SK-N-SH (cell line): ENCODE data around the gene CYP2R1. TPM values are rescaled to one million over a fixed set of nuclear protein-coding genes. Genes with fewer than 3 reads are reported as not detected.

Source experiments
- CTCF ChIA-PET: fragments of 300-600, 350-600 bp; formaldehyde crosslinking; extraction: SDS; loops from one replicate; lab custom pipeline; 2021; lab: Yijun Ruan, JAX
- POLR2A ChIA-PET: fragments of 350-600 bp; sonication (Branson Sonifier 250); formaldehyde crosslinking; extraction: SDS; loops from one replicate; lab custom pipeline; 2020; ENCODE audit warnings: antibody characterized with exemption, inconsistent platforms; lab: Yijun Ruan, JAX
- DNase-seq: peaks from one replicate; pipeline ENCODE4 v3.0.0; 2012
- H2AFZ ChIP-seq: fragments of 200-600 bp; sonication (generic); 2 replicates; pipeline ENCODE4 v1.8.1; 2016; ENCODE audit warnings: antibody characterized with exemption, mild to moderate bottlenecking, low read depth
- H3F3A ChIP-seq: fragments of 200-600 bp; sonication (generic); replicated peaks from 2 replicates; pipeline ENCODE3; 2016; ENCODE audit warnings: antibody characterized with exemption, mild to moderate bottlenecking; ENCODE audit not compliant: insufficient read depth
- H3K27ac ChIP-seq, 2 experiments: fragments of 200-500 bp in 1 of 2; fragments of 200-600 bp in 1 of 2; sonication (Bioruptor generic) in 1 of 2; sonication (generic), shearing (Covaris generic) in 1 of 2; 2 replicates each; pipeline versions ENCODE4 v1.5.1 to v1.6.1; 2014 to 2016; ENCODE audit warnings: low read depth in 2 of 2, inconsistent platforms in 1 of 2, low read length in 1 of 2, mild to moderate bottlenecking in 1 of 2, mixed read lengths in 1 of 2
- H3K27me3 ChIP-seq: fragments of 200-600 bp; sonication (generic), shearing (Covaris generic); 2 replicates; pipeline ENCODE4 v1.6.1; 2016; ENCODE audit warnings: mixed run types; ENCODE audit not compliant: insufficient read depth
- H3K36me3 ChIP-seq, 2 experiments: fragments of 200-500 bp in 1 of 2; fragments of 200-600 bp in 1 of 2; sonication (Bioruptor generic) in 1 of 2; sonication (generic) in 1 of 2; replicated peaks in 1 of 2; 2 replicates each; pipeline versions ENCODE3 to v1.5.1; 2014 to 2016; ENCODE audit warnings: low read length in 1 of 2, mild to moderate bottlenecking in 1 of 2; ENCODE audit not compliant: insufficient read depth in 2 of 2, control insufficient read depth in 1 of 2
- H3K4me1 ChIP-seq, 2 experiments: fragments of 200-500 bp in 1 of 2; fragments of 200-600 bp in 1 of 2; sonication (Bioruptor generic) in 1 of 2; sonication (generic), shearing (Covaris generic) in 1 of 2; 2 replicates each; pipeline versions ENCODE4 v1.5.1 to v1.6.1; 2014 to 2016; ENCODE audit warnings: low read depth in 1 of 2, low read length in 1 of 2, mixed run types in 1 of 2; ENCODE audit not compliant: insufficient read depth in 2 of 2, control insufficient read depth in 1 of 2
- H3K4me2 ChIP-seq: fragments of 200-600 bp; sonication (generic), shearing (Covaris generic); 2 replicates; pipeline ENCODE4 v1.6.1; 2017; ENCODE audit warnings: mixed run types
- H3K4me3 ChIP-seq, 2 experiments: fragments of 200-500 bp in 1 of 2; fragments of 200-600 bp in 1 of 2; sonication (Bioruptor generic) in 1 of 2; sonication (generic), shearing (Covaris generic) in 1 of 2; 2 replicates each; pipeline versions ENCODE4 v1.5.1 to v1.8.1; 2014 to 2016; ENCODE audit warnings: low read depth in 2 of 2, inconsistent platforms in 1 of 2, low read length in 1 of 2, mild to moderate bottlenecking in 1 of 2, mixed read lengths in 1 of 2, moderate library complexity in 1 of 2
- H3K79me2 ChIP-seq: fragments of 200-600 bp; sonication (generic); 2 replicates; pipeline ENCODE4 v1.8.1; 2017; ENCODE audit warnings: mild to moderate bottlenecking; ENCODE audit not compliant: insufficient read depth
- H3K9ac ChIP-seq: fragments of 200-600 bp; sonication (generic); 2 replicates; pipeline ENCODE4 v1.6.1; 2017; ENCODE audit warnings: mixed run types
- H3K9me2 ChIP-seq: fragments of 200-600 bp; sonication (generic); 2 replicates; pipeline ENCODE4 v1.6.1; 2017; ENCODE audit warnings: mixed run types
- H3K9me3 ChIP-seq: fragments of 200-600 bp; sonication (generic); 2 replicates; pipeline ENCODE4 v1.6.1; 2017; ENCODE audit warnings: mixed run types, mild to moderate bottlenecking, moderate library complexity
- H4K20me1 ChIP-seq: fragments of 200-600 bp; sonication (generic); 2 replicates; pipeline ENCODE4 v1.6.1; 2017; ENCODE audit warnings: mild to moderate bottlenecking, mixed run types; ENCODE audit not compliant: insufficient read depth
- CTCF ChIP-seq: fragments of 200-600 bp; sonication (generic); IDR thresholded peaks from 2 replicates; pipeline ENCODE4 v1.6.1; 2017; ENCODE audit warnings: antibody characterized with exemption, mild to moderate bottlenecking, moderate library complexity
- JUND ChIP-seq: IDR thresholded peaks from 2 replicates; pipeline ENCODE4 v1.4.0; 2012
- NFIC ChIP-seq: IDR thresholded peaks from 2 replicates; pipeline ENCODE4 v1.4.0; 2012; ENCODE audit warnings: borderline replicate concordance
- PBX3 ChIP-seq: IDR thresholded peaks from 2 replicates; pipeline ENCODE4; 2012
- POLR2AphosphoS5 ChIP-seq: IDR thresholded peaks from 2 replicates; pipeline ENCODE4 v1.6.1; 2012; ENCODE audit warnings: low read depth, low read length
- TCF12 ChIP-seq: IDR thresholded peaks from 2 replicates; pipeline ENCODE4 v1.4.0; 2012
- USF1 ChIP-seq: IDR thresholded peaks from 2 replicates; pipeline ENCODE4 v1.4.0; 2012; ENCODE audit warnings: low read depth, borderline replicate concordance
- USF2 ChIP-seq: fragments of 150-350 bp; IDR thresholded peaks from 2 replicates; pipeline ENCODE4 v1.6.1; 2017; ENCODE audit warnings: antibody characterized with exemption, low read length, low read depth, borderline replicate concordance
- WGBS: methylation state at CpG from one replicate; pipeline ENCODE4 v1.1.6; 2017; ENCODE audit warnings: low lambda C conversion rate; 5-methylcytosine and 5-hydroxymethylcytosine counted together
- polyA plus RNA-seq, 3 experiments: library from polyadenylated mRNA; depleted of rRNA; stranded (reverse); fragments of >200 nt; gene quantifications; 2 replicates each; pipeline ENCODE4 v1.2.3, GENCODE V29; 2012

Gene CYP2R1
- polyA plus RNA-seq, 1 of the 3 experiments (the other 2 are of a cell fraction): 9.3 TPM

- CTCF ChIA-PET: no interaction called here
- Histone ChIP-seq H3K27me3 (no peaks in the 10 kb centered on the region), H3K9me2 (no peaks in the 10 kb centered on the region), H3K36me3 (no peaks in the 10 kb centered on the region), H2AFZ (no peak overlapping the region), H3F3A (peaks cover 8% of the 10 kb centered on the region), H3K4me3 (no peak overlapping the region), H3K9ac (no peak overlapping the region), H4K20me1 (no peaks in the 10 kb centered on the region), H3K4me2 (no peak overlapping the region), H3K27ac (no peak overlapping the region), H3K4me1 (peaks cover 0 to 3% of the 10 kb centered on the region in 2 experiments; a peak in 2 of 4 replicates), H3K9me3 (no peaks in the 10 kb centered on the region), H3K79me2 (no peaks in the 10 kb centered on the region)
- no peak for DNase-seq
- WGBS: 80% methylated on average over 25 of the region's 26 CpGs
- TF ChIP-seq CTCF: peak; percentile 17
- TF ChIP-seq POLR2AphosphoS5: no peak
- no peak for TF ChIP-seq USF1
- POLR2A ChIA-PET: no interaction called here
These were observed 12.7 kb upstream of the CYP2R1 start for GRCh38 chr11:14904745-14905103.

- no peaks in the 10 kb centered on the region for H4K20me1 ChIP-seq
- no peaks in the 10 kb centered on the region for H3K36me3 ChIP-seq
- ChIA-PET CTCF (interaction anchor here (0.8 to 1.4 kb wide), 3 partner anchors 104 to 172 kb away, joined by 3 to 5 read pairs (median 3); no protein-coding TSS in a partner anchor), POLR2A (no interaction called here)
- H3K9ac ChIP-seq: no peak overlapping the region
- H2AFZ ChIP-seq: no peak overlapping the region
- no peaks in the 10 kb centered on the region for H3K79me2 ChIP-seq
- DNase-seq: no peak
- no peak overlapping the region for H3K4me3 ChIP-seq
- H3K4me2 ChIP-seq: no peak overlapping the region
- peaks cover 0 to 3% of the 10 kb centered on the region in 2 experiments; a peak in 1 of 4 replicates for H3K4me1 ChIP-seq
- H3K27ac ChIP-seq: peak overlapping the region in 1 of 2 experiments; percentile 13; a peak in 1 of 4 replicates
- H3K9me2 ChIP-seq: no peaks in the 10 kb centered on the region
- 14% methylated on average over 1 of the region's 1 CpG for WGBS
- H3K27me3 ChIP-seq: no peaks in the 10 kb centered on the region
- TF ChIP-seq PBX3 (peak; percentile 71), USF2 (no peak), TCF12 (peak; percentile 56; the same call in 1 of the 2 replicates), NFIC (peak; percentile 42), JUND (peak; percentile 32; the same call in 1 of the 2 replicates)
- no peaks in the 10 kb centered on the region for H3K9me3 ChIP-seq
- H3F3A ChIP-seq: peaks cover 4% of the 10 kb centered on the region
These were observed 10.8 kb upstream of the CYP2R1 start for GRCh38 chr11:14902650-14903350.
